NB4 (cell line): Measurements from ENCODE around the gene NUDT21.
A peak's percentile ranks its signal among the peaks of the same experiment; 100 is the strongest.
"Not testable (repeated sequence)": the region's sequence is repeated elsewhere in the genome, so short reads cannot be mapped to it uniquely, and the experiment has no call there.

Experiments used
- DNase-seq: peaks from one replicate; pipeline ENCODE4 v3.0.0; 2010; ENCODE audit warnings: low read depth
- H3K4me3 ChIP-seq: one replicate; pipeline ENCODE4 v1.5.1; 2011; ENCODE audit warnings: mild to moderate bottlenecking, low read depth, low read length, moderate library complexity
- MYC ChIP-seq: IDR thresholded peaks from 2 replicates; pipeline ENCODE4 v1.6.1; 2011; ENCODE audit warnings: low read depth, low read length
- POLR2A ChIP-seq: IDR thresholded peaks from 2 replicates; pipeline ENCODE4 v1.6.1; 2011; ENCODE audit warnings: mild to moderate bottlenecking; ENCODE audit not compliant: insufficient read length; ENCODE audit errors: extremely low read depth
- TF ChIP-seq, protein P1 (sequence below): IDR thresholded peaks from one replicate; pipeline ENCODE4 v1.5.1; 2012; ENCODE audit warnings: low read depth, low read length
- TF ChIP-seq, protein P2 (sequence below): IDR thresholded peaks from 2 replicates; pipeline ENCODE4 v1.6.1; 2011; ENCODE audit warnings: low read depth, low read length

The NUDT21 gene

DNA sequence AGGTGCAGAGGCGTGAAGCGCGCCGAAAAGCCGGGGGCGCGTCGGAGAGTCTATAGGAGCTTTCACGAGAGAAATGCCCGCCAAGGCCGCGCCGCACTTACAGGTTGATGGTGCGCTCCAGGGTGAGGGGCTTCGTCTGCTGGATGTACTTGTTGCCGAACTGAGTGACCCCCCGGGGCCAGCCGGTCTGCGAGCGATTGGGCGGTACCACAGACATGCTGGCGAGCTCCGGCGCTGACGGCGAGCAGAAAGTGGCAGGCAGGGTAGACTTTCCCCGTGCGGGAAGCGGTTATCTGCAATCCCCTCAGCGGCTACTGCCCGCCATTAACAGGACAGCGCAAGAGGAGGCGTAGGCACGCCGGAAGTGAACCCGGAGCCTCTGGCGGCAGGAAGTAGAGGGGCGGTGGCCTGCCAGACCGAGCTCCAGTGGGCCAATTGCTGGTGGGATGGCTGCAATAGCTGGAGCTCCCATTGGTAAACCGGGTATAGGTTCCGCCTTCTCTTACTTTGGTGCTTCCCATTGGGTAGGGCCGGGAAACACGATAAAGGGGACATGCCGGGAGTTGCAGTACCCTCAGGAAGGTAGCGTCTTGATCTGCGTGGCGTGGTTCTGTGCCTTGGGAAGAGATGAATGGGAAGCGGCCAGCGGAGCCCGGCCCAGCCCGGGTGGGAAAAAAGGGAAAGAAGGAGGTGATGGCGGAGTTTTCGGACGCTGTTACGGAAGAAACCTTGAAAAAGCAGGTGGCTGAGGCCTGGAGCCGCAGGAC, at the start of gene NUDT21, which contains the start of gene OGFOD1:
TSS of gene NUDT21 (minus strand) at position 347 of the 767 bp plus-strand sequence. CDS start at position 217, 130 bp downstream.
TSS of gene OGFOD1 (plus strand) at position 569 of the 767 bp plus-strand sequence. CDS start at position 628, 59 bp downstream.
- H3K4me3 ChIP-seq = peak within 1 kb of the TSS; percentile 99
- peak; percentile 74 for TF ChIP-seq POLR2A
- TF ChIP-seq MYC = peak; percentile 63
- TF ChIP-seq, protein P1, sequence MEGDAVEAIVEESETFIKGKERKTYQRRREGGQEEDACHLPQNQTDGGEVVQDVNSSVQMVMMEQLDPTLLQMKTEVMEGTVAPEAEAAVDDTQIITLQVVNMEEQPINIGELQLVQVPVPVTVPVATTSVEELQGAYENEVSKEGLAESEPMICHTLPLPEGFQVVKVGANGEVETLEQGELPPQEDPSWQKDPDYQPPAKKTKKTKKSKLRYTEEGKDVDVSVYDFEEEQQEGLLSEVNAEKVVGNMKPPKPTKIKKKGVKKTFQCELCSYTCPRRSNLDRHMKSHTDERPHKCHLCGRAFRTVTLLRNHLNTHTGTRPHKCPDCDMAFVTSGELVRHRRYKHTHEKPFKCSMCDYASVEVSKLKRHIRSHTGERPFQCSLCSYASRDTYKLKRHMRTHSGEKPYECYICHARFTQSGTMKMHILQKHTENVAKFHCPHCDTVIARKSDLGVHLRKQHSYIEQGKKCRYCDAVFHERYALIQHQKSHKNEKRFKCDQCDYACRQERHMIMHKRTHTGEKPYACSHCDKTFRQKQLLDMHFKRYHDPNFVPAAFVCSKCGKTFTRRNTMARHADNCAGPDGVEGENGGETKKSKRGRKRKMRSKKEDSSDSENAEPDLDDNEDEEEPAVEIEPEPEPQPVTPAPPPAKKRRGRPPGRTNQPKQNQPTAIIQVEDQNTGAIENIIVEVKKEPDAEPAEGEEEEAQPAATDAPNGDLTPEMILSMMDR = no peak
- TF ChIP-seq, protein P2, sequence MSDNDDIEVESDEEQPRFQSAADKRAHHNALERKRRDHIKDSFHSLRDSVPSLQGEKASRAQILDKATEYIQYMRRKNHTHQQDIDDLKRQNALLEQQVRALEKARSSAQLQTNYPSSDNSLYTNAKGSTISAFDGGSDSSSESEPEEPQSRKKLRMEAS = no peak
- DNase-seq = peak; percentile 99

DNA sequence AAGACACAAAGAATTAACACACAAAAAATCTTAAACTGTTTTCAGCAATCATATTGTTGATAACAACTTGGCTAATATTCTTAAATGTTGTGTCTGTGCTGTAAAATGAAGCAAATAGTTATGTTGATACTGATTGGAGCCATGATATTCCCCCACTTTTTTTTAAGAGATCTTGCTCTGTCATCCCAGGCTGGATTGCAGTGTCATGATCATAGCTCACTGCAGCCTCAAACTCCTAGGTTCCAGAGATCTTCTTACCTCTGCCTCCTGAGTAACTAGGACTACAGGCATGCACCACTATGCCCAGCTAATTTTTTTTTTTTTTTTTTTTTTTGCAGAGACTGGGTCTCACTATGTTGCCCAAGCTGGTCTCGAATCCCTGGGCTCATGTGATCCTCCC, 42.7 kb upstream of the NUDT21 start:
- no peak for DNase-seq
- TF ChIP-seq, protein P1 = no peak
- TF ChIP-seq, protein P2 = no peak
- no peak for TF ChIP-seq MYC
- no peak for TF ChIP-seq POLR2A
- no peak overlapping the region for H3K4me3 ChIP-seq

DNA sequence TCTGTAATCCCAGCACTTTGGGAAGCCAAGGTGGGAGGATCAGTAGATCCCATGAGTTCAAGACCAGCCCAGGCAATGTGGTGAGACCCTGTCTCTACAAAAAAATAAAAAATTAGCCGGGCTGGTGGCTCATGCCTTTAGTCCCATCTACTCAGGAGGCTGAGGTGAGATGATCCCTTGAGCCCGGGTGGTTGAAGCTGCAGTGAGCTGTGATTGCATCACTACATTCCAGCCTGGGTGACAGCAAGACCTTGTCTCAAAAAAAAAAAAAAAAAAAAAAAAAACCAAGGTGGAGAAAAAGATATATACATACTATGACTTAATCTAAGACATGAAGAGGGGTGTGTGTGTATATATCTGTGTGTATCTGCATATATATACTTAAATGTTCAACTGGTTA, 42.0 kb upstream of the NUDT21 start:
- TF ChIP-seq MYC (no peak), POLR2A (no peak)
- TF ChIP-seq, protein P1 = no peak
- TF ChIP-seq, protein P2 = no peak
- no peak for DNase-seq
- no peak overlapping the region for H3K4me3 ChIP-seq

DNA sequence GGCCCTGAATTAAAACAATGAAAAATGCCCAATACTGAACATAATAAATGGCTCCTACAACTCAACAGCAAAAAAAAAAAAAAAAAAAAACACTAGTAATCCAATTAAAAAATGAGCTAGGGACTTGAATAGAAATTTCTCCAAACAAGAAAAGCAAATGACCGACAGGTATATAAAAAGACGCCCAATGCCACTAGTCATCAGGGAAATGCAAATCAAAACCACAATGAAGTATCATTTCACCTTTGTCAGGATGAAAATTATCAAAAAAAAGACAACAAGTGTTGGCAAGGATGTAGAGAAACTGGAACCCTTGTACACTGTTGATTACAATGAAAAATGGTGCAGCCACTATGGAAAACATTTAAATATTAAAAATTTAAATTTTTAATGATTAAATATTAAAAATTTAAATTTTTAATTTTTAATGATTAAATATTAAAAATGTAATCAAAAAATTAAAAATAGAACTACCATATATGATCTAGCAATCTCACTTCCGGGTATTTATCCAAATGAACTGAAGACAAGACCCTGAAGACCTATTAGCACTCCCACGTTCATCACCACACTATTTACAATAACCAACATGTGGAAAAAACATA, 40.6 kb upstream of the NUDT21 start:
- no peak overlapping the region for H3K4me3 ChIP-seq
- DNase-seq = no peak
- no peak for TF ChIP-seq POLR2A
- TF ChIP-seq, protein P2 = no peak

DNA sequence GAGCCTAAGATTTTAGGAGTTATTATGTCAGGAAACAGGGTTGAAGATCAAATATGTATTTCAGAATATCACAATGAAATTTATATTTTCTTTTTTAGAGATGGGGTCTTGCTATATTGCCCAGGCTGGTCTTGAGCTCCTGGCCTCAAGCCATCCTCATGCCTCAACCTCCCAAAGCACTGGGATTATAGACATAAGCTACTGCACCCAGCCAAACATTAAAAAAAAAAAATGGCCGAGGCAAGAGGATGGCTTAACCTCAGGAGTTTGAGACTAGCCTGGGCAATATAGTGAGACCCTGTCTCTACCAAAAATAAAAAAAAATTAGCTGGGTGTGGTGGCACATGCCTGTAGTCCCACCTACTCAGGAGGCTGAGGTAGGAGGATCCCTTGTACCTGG, 37.7 kb upstream of the NUDT21 start:
- not testable (repeated sequence) for DNase-seq, H3K4me3 ChIP-seq

DNA sequence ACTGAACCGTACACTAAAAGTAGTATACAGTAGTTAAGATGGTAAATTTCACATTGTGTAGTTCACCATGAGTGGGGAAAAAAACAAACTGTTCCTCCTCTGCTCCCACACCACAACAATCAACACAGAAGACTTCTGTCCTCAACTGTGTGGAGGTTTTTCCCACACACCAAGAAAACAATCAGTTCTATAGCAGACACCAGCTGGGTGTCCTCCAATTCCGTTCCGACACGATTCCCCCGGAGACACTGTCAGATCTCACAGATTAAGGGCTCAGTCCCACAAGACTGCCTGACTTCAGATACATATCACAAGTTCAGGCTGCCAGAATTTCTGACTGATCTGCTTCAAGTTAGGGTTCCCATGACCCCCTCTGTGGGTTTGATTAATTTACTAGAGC, 36.9 kb upstream of the NUDT21 start:
- TF ChIP-seq, protein P1 = no peak
- TF ChIP-seq POLR2A (no peak), MYC (no peak)
- TF ChIP-seq, protein P2 = no peak
- no peak for DNase-seq
- no peak overlapping the region for H3K4me3 ChIP-seq
